PC-3 (cell line): ENCODE measurements around the gene INS.

Source experiments
- EZH2 ChIP-seq: fragments of 300-600 bp; sonication (generic); IDR thresholded peaks from one replicate; pipeline ENCODE4 v1.6.1; 2017; ENCODE audit warnings: antibody characterized with exemption, mild to moderate bottlenecking, low read length; ENCODE audit not compliant: unreplicated experiment
- EZH2phosphoT487 ChIP-seq: fragments of 300-600 bp; sonication (generic); IDR thresholded peaks from 2 replicates; pipeline ENCODE4 v1.6.1; 2018; ENCODE audit warnings: mild to moderate bottlenecking, antibody characterized with exemption, low read length, borderline replicate concordance
- TF ChIP-seq, protein P1 (sequence below): fragments of 300-600 bp; sonication (generic); conservative IDR thresholded peaks from 2 replicates; pipeline ENCODE4 v1.5.1; 2017; ENCODE audit warnings: antibody characterized with exemption, low read depth, mild to moderate bottlenecking, low read length

GRCh38 chr11:2128511-2129307, 32.3 kb downstream of the INS start:
- TF ChIP-seq, protein P1, sequence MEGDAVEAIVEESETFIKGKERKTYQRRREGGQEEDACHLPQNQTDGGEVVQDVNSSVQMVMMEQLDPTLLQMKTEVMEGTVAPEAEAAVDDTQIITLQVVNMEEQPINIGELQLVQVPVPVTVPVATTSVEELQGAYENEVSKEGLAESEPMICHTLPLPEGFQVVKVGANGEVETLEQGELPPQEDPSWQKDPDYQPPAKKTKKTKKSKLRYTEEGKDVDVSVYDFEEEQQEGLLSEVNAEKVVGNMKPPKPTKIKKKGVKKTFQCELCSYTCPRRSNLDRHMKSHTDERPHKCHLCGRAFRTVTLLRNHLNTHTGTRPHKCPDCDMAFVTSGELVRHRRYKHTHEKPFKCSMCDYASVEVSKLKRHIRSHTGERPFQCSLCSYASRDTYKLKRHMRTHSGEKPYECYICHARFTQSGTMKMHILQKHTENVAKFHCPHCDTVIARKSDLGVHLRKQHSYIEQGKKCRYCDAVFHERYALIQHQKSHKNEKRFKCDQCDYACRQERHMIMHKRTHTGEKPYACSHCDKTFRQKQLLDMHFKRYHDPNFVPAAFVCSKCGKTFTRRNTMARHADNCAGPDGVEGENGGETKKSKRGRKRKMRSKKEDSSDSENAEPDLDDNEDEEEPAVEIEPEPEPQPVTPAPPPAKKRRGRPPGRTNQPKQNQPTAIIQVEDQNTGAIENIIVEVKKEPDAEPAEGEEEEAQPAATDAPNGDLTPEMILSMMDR, result no peak
- TF ChIP-seq EZH2 (no peak), EZH2phosphoT487 (no peak)
